Measurements from ENCODE around the gene CHST7.

Gene CHST7

DNA sequence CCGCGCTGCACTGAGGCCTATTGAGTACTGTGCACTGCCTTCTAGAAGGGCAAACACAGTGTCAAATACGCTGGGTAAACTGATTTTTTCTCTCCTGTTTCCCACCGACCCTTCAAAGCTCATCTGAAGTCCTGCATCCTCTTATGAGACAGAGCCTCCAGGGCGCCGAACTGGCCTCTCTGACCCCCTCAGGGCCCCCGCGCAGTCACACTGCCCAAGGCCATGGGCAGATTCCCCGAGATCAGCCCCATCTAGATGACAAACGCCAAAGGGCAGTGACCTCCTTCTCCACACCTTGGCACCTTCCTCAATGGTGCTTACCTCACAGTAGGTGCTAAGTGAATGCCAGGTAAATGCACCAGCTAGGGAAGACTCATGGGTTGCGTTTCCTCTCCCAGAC, 34.4 kb downstream of the CHST7 start:
- no peak for DNase-seq (ENCODE audit: low read depth)

DNA sequence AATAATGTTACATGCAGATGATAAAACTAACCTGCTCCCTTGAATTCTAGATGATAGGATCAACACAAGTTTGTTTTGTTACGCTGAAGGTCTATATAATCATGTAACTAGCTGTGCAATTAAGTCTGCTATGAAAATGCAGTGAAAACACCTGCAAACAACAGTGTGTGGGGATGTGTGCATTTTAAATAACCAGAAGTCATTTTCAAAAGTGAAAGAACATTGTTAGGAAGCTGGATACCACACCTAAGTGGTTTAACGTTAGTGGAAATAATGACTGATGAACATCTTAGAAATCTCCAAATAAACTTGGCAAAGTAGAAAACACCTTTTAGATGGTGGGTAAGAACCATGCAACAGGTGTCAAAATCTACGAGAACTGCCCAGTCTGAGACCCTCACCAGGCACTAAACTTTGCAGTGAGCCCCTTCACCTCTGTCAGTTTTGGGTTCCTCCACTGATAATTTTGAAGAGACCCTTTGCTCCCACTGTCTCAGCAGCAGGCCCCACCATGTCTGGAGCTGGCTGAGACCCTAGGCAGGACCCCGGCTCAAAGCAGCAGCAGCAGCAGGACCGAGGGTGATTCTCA, 36.6 kb downstream of the CHST7 start:
- DNase-seq (ENCODE audit: low read depth) = no peak

DNA sequence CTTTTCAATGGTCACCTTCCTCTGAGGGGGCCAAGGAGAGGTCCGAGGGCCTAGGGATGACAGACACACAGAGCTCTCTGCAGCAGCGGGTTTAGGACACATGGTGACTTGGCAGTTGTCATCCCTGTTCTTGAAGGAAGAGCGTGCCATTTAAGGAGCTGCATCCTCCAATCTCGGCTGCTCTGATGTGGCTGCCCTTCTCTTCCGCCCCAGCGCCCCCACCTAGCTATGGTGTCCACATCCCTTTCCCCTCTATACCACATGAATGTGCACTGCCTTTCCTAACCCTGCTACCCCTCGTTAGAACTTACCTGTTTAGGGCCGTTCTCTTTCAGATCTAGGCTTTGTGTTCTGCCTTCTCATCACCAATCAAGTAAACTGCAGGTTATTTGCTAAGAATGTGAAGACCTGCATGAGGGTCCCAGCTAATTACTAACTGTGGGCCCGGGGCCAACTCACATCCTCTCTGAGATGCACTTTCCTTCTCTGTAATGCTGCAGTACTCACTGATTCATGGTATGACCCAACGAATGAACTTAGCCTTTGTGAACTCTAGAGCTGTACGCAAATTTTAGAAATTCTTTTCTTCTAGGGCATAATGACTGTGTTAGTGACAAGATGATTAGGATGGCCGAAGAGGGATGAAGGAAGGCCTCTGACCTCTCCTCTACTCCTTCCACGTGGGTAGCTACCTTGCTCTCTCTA, 38.2 kb downstream of the CHST7 start:
- no peak for DNase-seq (ENCODE audit: low read depth)

DNA sequence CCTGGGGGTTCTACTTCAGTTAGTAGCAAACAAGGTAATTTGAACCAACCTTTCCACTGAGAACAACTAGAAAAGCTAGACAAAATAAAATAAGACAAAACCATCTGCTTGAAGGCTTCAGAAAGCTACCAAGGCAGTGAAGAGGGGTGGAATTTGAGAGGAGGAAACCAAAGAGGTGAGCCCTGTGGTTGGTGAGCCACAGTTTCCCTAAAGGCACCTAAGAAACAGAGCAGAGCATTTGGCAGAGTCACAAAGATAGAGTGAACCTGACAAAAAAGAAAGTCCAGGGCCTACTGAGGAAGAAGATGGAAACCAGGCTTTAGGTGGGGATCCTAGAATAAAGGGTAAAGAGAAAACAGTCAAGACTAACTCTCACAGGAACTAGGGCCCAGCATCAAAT, 44.3 kb downstream of the CHST7 start:
- DNase-seq (ENCODE audit: low read depth) = no peak

DNA sequence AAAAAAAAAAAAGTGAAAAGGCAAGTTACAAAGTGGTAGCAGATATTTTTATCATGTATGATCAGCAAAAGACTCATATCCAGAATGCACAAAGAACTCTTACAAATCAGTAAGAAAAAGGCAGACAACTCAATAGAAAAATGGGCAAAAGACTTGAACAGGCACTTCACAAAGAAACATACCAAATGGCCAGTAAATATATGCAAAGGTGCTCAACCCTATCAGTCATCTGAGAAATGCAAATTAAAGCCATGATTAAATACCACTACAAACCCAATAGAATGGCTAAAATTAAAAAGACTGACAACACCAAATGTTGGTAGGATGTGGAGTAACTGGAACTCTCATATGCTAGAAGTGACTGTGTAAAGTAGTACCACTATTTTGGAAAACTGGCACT, 45.4 kb downstream of the CHST7 start:
- DNase-seq (ENCODE audit: low read depth) = no peak

DNA sequence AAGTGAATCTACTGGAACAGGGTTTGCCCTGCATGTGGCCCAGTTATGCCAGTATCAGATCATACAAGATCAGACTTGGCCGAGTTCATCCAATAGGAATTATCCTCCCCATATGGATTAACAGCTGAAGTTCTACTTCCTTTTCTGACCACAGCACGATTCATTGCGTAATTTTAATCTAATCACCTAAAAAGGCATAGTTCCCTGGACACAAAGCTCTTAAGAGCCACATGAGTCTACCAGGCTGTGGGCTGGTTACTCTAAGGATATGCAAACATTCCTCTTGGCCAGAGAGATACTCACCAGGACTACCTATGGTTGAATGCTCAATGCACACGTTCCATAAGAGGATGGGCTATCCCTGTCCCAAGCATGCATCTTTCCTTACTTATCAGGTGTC, 46.9 kb downstream of the CHST7 start:
- no peak for DNase-seq (ENCODE audit: low read depth)

DNA sequence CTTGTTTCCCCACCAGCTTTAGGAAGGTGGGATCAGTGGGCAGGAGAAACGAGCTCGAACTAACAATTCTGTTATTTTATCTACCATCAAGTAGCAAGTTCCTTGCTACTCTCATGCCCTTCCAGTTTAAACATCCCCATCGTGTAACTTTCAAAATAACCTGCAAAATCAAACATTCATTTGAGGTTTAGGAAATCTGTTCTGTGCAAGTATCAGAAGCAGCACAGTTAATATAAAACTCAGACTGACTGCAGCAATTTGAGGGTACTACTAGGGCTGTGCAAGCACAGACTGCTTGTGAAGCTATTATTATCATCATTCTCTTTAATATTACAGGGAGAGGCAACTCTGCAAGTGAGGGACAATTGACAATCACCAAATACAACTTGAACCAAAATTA, 48.0 kb downstream of the CHST7 start:
- DNase-seq (ENCODE audit: low read depth) = no peak

DNA sequence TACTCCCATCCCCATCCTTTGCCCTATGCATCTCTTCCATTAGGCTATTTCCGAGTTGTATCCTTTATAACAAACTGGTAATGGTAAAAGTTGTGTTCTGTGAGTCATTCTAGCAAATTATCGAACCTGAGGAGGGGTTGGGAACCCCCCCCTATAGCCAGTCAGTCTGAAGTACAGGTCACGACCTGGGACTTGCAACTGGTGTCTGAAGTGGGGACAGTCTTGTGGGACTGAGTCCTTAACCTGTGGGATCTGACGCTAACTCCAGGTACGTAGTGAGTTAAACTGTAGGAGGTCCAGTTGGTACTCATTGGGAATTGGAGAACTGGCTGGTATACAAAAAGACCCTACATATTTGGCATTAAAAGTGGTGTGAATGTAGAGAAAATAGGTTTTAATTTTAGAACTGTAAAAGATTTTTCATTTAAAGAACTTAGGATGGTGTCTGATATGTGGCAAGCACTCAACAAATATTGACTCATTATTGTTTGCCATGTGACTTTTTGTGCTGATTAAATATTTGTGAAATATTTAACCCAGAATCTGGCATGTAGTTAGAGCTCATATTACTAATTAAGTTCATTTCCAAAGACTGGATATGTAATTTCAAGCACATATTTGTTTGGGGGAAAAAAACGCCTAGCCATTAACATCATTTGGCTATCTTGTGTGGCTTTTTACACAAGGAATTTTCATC, 50.7 kb downstream of the CHST7 start:
- DNase-seq (ENCODE audit: low read depth) = no peak

DNA sequence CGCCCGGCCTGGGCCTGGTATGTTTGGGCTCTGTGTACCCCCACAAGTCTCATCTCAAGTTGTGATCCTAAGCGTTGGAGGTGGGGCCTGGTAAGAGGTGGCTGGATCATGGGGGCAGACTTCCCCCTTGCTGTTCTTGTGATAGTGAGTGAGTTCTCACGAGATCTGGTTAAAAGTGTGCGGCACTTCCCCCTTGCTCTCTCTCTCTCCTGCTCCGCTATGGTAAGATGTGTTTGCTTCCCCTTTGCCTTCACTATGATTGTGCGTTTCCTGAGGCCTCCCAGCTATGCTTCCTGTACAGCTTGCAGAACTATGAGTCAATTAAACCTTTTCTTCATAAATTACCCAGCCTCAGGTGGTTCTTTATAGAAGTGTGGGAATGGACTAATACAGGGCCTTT, 53.0 kb downstream of the CHST7 start:
- no peak for DNase-seq (ENCODE audit: low read depth)

DNA sequence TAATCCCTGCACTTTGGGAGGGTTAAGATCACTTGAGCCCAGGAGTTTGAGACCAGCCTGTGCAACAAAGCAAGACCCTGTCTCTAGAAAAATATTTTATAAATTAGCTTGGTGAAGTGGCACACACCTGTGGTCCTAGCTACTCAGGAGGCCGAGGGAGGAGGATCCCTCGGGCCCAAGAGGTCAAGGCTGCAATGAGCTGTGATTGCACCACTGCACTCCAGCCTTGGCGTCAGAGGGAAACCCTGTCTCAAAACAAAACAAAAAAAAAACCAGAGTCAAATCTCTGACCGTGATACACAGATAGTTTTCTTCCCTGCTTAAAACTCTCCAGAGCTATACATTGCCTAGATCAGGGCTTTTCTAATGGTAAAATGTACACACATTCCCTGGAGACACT, 53.5 kb downstream of the CHST7 start:
- DNase-seq (ENCODE audit: low read depth) = no peak

DNA sequence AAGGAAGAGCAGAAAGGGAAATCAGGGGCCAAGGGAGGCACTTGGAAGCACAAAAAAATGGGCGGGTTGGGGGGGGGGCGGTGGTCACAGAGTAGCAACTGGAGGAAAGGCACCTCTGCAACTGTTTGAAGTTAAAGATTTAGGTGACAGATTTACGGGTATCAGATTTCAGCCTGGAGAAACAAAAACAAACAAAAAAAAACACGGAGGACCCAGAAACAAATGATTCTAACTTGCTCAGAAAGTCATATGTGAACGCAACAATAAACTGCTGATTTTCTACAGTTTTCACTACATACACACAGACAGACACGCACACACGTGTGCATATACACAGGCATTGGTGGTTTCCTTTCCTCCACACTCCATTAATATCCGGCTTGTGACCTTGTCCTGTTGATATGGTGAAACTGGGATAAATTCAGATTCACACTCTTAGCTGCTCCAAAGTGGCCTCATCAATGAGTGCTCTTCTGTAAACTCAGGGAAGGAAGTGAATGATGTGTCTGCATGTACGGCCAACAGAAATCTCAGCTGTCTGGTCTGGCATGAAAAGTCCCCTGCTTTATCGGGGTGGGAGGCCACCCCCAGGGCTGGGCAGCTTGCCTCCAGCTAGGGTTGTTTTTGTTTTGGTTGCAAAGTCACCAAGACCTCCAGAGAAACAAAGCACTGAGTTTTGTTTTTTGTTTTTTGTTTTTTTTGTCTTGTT, 54.3 kb downstream of the CHST7 start:
- no peak for DNase-seq (ENCODE audit: low read depth)

DNA sequence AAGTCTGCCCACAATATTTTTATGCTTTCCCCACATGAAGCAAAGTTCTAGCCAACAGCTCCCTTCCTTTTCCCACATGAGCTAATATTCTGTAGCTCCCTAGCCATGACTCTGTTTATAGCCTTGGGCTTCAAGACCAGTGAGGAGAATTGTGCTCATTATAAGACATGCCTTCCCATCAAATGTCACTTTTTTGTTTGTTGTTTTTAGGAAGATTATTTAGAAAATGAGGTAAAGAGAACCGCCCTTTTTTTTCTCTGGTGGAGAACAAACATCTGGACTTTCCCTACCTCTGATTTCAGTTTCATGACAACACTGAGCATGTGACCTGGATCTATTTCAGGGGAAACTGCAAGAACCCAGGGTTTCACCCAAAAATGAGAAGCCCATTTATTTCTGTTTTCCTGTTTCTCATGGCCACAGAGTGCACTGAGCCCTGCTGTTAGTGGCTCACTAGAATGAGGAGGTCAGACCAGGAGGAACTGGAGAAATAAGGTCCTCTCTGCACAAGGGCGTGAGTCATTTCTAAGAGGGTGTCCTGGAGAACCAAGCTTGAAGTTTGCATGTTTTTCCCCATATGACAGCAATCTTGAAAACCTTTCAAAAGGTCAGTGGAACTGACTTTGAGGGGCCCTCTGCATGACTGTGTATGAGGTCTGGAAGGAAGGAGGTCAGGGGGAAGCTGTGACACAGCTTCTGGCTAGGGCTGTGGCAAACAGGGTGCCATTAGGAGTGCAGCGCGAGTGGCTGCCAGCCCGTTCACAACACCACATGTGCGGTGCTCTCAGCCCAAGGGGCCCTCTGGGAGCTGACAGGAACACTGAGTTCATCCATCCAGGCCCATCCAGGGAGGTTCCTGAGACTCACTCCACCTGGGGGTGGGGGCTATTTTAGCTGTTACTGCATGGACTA, 55.2 kb downstream of the CHST7 start:
- DNase-seq (ENCODE audit: low read depth) = no peak

DNA sequence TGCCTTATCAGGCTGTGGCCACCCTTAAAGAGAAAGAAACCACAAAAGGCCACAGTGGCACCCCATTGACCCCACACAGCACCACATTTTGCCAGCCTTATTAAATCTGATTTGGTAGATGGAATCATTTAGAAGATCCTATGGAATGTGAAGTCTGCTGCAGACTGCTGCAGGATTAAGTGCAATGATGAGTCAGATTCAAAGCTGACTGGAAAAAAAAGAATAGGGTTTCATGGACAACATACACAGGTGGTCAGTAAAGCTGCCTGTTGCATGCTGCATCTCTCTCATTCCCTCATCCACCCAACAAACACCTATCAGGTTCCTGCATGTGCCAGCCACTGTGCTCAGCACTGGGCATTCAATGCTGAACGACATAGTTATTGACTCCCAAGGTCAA, 56.6 kb downstream of the CHST7 start:
- no peak for DNase-seq (ENCODE audit: low read depth)

DNA sequence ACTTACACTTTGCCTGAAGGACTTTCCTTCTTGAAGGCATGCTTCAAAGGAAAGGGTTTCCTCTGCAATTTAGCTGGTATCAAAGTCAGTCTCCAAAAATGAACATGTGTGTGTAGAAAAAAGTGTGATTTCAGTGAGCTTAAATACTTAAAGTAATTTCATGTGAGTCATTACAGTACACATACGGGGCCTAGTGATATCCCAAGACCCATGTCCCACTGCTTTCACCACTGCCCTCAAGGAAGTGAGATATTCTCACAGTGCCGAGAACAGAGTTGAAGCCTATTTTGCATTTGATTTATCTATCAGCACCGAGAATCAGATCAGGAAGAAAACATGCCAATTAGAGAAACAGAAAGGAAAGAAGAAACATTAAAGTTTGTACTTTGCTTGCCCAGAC, 61.0 kb downstream of the CHST7 start:
- DNase-seq (ENCODE audit: low read depth) = no peak

DNA sequence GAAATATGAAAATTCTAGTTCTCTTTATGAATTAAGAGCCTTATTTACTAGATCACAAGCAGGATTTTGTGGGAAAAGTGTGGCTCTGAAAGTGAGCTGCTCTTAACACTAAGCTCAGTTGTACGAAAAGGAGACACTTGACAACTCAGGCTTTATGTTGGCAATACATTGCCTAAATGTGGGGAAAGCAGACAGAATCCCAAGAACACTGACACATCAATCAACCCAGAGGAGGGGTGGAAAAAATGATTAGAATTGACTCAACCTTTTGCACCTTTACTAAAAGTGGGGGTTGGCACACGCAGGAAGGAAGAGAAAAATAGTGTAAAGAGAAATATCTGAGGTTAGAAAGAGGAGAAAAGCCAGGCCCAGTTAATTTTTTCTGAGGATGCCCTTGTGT, 61.6 kb downstream of the CHST7 start:
- DNase-seq (ENCODE audit: low read depth) = no peak

DNA sequence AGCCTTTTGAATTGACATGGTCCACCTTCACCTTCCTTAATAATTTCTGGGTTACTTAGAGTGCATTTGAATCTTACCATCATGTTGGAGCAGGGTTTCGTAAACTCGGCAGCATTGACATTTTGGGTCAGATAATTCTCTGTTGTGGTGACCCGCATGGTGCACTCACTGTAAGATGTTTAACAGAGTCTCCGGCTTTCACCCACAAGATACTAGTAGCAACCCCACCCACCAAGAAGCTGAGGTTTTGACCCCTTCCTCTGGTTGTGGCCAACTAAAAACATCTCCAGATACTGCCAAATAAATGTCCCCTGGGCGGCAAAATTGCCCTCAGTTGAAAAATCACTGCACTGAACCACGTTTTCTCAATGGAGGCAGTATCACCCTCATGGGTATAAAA, 62.7 kb downstream of the CHST7 start:
- no peak for DNase-seq (ENCODE audit: low read depth)

DNA sequence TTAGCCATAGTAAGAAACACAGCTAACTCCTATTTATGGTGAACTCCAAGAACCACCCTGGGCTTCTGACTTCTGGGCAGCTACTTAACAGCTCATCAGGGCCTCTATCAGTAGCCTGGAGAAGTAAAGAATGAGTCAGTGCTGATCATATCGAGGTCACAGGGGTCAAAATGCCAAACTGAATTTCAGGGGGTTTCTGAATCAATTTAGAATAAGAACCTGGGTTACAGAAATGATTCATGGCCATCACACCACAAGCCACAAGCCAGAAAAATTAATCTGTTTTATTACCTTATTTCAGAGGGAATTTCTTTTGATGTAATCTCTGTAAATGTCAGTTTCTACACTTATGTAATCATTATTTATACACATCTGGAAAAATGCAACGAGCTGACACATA, 64.4 kb downstream of the CHST7 start:
- no peak for DNase-seq (ENCODE audit: low read depth)

DNA sequence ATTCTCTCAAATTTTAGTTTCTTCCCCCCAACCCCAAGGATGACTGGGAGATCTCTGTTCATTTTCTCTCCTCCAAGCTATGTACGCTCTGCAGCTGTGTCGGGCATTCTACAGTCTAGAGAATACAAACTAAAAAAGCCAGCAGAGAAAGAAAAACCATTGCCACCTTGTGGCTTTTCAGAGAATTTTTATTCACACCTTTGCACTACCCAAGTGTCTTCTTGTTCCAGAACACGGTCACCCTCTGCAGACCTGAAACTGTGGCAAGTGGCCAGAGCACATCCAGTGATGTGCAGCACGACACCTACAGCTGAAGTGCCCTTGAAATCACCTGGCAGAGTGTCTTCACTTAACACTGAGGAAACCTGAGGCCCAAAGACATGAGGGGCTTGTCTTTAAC, 68.6 kb downstream of the CHST7 start:
- DNase-seq (ENCODE audit: low read depth) = no peak

DNA sequence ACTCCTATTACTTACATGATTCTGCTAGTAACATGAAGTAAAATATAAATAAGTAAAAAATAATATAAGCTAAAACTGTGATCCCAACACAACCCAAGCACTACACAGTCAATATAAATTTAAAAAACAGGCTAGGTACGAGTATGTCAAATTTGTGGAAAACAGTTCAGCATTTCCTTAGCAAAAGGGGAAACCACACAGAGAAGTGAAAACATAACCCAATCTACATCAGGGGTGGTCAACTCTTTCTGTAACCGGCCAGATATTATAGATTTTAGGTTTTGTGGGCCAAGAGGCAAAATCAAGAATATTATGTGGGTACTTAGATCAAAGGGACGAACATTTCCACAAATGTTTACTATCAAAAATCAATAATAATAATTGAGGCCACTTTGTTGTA, 70.1 kb downstream of the CHST7 start:
- no peak for DNase-seq (ENCODE audit: low read depth)

DNA sequence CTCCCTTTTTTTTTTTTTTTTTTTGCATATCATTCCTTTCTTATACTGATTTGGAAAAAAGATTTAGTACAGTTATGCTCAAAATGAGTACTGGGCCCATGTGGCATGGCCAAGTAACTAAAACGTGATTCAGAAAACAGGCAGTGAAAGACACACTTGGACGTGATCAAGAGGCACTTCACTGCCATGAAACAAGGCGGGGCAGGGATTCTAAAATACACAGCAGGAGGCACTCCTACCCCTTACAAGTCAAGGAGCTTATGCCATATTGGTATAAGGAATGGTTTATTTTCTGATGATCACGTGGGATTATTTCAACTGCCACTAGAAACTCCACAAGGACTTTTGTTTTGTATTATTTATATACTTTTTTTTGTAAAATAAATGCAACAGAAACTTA, 72.0 kb downstream of the CHST7 start:
- DNase-seq (ENCODE audit: low read depth) = no peak

DNA sequence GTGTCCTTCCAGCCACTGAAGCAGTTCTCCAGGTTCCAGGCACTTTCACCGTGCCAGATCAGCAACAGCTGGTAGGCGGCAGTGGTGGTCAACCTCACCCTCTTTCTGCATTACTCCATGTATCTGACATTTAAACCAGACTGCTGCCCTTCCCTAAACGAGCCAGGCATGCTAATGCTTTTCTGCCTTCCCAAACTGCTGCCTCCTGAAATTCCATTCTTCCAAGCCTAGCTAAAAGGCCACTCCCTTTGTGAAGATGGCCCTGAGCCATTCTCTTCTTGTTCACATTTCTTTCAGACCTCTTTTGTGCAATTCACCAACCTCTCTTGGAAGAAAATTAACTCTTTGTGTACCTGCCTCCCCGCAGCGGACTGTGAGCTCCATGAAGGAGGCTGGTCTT, 73.7 kb downstream of the CHST7 start:
- no peak for DNase-seq (ENCODE audit: low read depth)

Data from non-pigmented ciliary epithelial cell (primary cell).